ENCODE data around the gene CAPN10. TPM values are rescaled to one million over a fixed set of nuclear protein-coding genes. Genes with fewer than 3 reads are reported as not detected.

The CAPN10 gene
- total and polyA plus RNA-seq, 7 donors: 5.0 to 15.0 (median 8.9) TPM

DNA sequence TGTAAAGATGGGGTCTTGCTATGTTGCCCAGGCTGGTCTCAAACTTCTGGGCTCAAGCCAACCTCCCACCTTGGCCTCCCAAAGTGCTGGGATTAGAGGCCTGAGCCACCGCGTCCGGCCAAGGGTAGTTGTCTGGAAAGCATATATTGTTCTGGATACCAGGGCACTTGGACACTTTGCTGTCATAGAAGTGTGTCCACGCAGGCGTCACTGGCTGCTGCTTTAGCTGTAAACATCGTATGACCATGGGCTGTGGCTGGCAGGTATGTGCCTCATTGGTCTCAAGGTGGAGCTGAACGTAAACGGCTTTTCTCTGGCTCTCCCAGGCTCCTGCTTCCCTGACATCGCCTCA lies 35.5 kb downstream of the CAPN10 start:
- Histone ChIP-seq H3K9me3 (no peaks in the 10 kb centered on the region), H3K4me3 (no peak overlapping the region), H3K36me3 (ENCODE audit: insufficient read depth in 1 of 2, low read depth in 1 of 2) (peaks cover 0 to 5% of the 10 kb centered on the region in 2 donors), H3K4me1 (no peaks in the 10 kb centered on the region), H3K27me3 (ENCODE audit: insufficient read depth in 3 of 3, low read length in 2 of 3) (no peaks in the 10 kb centered on the region), H3K27ac (no peak overlapping the region)
- DNase-seq: peak in 1 of 2 donors; percentile 26
- TF ChIP-seq, protein P1, sequence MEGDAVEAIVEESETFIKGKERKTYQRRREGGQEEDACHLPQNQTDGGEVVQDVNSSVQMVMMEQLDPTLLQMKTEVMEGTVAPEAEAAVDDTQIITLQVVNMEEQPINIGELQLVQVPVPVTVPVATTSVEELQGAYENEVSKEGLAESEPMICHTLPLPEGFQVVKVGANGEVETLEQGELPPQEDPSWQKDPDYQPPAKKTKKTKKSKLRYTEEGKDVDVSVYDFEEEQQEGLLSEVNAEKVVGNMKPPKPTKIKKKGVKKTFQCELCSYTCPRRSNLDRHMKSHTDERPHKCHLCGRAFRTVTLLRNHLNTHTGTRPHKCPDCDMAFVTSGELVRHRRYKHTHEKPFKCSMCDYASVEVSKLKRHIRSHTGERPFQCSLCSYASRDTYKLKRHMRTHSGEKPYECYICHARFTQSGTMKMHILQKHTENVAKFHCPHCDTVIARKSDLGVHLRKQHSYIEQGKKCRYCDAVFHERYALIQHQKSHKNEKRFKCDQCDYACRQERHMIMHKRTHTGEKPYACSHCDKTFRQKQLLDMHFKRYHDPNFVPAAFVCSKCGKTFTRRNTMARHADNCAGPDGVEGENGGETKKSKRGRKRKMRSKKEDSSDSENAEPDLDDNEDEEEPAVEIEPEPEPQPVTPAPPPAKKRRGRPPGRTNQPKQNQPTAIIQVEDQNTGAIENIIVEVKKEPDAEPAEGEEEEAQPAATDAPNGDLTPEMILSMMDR (IDR thresholded peaks at IDR 0.05): no peak
- intact Hi-C loops (cut with DNase I): no loop called here
- 75 to 85% (median 77%) methylated on average over 9 of the region's 9 CpGs for WGBS, 3 donors
- ATAC-seq: no peak

DNA sequence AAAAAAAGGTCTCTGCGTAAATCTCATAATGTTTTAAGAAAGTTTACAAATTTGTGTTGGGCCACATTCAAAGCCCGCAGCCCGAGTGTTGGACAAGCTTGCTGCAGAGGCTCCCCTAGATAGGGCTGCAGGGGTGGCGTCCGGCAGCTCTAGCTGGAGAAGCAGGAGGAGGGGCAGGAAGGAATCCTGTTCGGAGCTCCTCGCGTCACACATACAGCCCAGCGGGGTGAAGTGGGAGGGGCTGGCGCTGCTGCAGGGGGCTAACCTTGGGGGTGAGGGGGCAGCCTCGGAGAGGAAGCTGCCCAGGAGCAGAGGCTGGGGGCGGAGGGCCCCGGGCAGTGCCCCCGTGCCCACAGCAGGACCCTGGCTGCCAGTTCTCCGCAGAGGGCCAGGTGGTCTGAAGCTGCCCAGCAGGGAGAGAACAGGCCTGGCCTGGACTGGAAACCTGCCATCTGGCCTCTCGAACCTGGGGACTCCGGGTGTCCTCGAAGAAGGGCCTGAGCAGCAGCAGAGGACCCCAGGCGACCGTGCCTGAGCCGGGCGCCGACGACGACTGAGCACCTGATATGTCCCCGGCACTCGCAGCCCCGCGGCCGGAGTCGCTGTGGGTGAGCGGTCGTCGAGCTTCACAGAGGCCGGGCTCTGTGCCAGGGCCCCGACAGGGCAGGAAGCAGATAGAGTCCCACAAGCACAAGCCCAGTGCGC lies 36.1 kb downstream of the CAPN10 start:
- Histone ChIP-seq H3K4me1 (no peaks in the 10 kb centered on the region), H3K4me3 (no peak overlapping the region), H3K27ac (no peak overlapping the region), H3K36me3 (ENCODE audit: insufficient read depth in 1 of 2, low read depth in 1 of 2) (peaks cover 0 to 5% of the 10 kb centered on the region in 2 donors), H3K27me3 (ENCODE audit: insufficient read depth in 3 of 3, low read length in 2 of 3) (no peaks in the 10 kb centered on the region), H3K9me3 (no peaks in the 10 kb centered on the region)
- DNase-seq (peak; percentile 14 to 50), ATAC-seq (no peak)
- 59 to 64% (median 60%) methylated on average over 36 to 37 of the region's 37 CpGs for WGBS, 3 donors
- intact Hi-C loops (cut with DNase I): no loop called here
- TF ChIP-seq, protein P1 (IDR thresholded peaks at IDR 0.05): no peak

DNA sequence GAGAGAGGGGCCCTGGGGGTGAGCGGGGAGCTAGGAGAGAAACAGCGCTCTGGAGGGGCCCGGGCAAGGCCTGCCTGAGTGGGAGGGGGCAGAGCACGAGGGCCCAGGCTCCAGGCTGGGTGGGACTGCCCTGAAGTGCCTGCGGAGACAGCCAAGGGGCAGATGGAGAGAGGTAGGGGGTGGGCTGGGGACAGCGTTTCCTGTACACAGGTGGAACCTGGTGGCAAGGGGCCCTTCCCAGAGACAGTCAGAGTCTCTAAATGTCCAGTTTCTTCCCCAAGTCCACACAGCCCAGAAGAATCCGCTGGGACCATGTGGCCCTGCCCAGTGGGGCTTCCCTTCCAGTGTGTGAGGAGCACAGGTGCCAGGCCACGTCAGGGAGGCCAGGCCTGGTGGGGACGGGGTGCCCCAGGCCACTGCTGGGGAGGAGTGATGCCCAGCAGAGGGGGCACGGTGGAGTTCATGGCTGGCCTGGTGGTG lies 37.0 kb downstream of the CAPN10 start:
- no peaks in the 10 kb centered on the region for H3K9me3 ChIP-seq
- intact Hi-C loops (cut with DNase I): no loop called here
- DNase-seq (peak; percentile 7 to 25), ATAC-seq (no peak)
- H3K36me3 ChIP-seq (ENCODE audit: insufficient read depth in 1 of 2, low read depth in 1 of 2): no peaks in the 10 kb centered on the region
- TF ChIP-seq, protein P1 (IDR thresholded peaks at IDR 0.05): no peak
- no peak overlapping the region for H3K4me3 ChIP-seq
- H3K4me1 ChIP-seq: no peaks in the 10 kb centered on the region
- no peaks in the 10 kb centered on the region for H3K27me3 ChIP-seq (ENCODE audit: insufficient read depth in 3 of 3, low read length in 2 of 3)
- 82 to 90% (median 84%) methylated on average over 8 to 10 of the region's 10 CpGs for WGBS, 3 donors
- no peak overlapping the region for H3K27ac ChIP-seq

DNA sequence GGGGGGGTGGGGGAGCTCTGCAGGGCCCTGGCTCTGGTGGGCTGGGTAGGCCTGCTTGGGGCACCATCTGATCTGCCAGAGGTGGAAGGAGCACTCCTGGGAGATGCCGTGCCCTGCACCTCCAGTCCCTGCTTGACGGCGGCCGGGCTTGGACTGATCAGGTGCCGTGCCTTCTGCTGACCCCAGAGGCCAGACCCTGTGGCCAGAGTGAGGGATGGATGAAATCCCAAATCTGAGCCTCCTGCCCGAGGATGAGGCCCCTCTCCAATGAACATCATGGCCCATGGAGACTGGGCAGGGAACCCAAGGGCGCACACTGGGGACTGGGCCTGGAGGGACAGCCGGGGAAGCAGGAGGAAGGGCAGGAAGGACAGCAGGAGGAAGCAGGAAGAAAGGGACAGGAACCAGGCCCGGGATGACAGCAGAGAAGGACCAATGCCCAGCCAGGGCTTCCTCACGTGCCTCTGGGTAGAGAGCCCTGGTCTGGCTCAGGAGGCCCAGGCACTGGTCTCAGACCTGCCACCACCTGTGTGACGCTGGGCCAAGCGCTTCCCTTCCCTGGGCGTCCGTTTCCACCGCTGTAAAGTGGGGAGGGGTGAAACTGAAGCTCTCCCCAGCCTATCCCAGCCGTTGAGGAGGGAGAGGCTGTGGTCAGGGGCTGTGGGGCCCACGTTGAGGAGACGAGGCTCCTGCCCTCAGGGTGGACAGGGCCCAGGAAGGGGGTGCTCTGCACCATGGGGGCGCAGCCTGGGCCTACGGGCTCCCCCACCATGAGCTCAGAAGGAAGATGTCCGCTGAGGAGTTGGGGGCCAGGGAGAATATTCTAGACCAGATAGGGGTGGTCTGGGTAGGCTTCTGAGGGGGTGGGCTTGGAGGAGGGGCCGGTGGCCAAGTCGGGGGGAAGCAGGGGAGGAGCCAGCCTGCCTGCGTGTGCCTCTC lies 37.7 kb downstream of the CAPN10 start:
- no peak overlapping the region for H3K4me3 ChIP-seq
- H3K36me3 ChIP-seq (ENCODE audit: insufficient read depth in 1 of 2, low read depth in 1 of 2): no peaks in the 10 kb centered on the region
- intact Hi-C loops (cut with DNase I): no loop called here
- no peak for ATAC-seq
- peak; percentile 9 to 42 for DNase-seq
- no peaks in the 10 kb centered on the region for H3K9me3 ChIP-seq
- no peaks in the 10 kb centered on the region for H3K4me1 ChIP-seq
- H3K27ac ChIP-seq: no peak overlapping the region
- TF ChIP-seq, protein P1 (IDR thresholded peaks at IDR 0.05): no peak
- no peaks in the 10 kb centered on the region for H3K27me3 ChIP-seq (ENCODE audit: insufficient read depth in 3 of 3, low read length in 2 of 3)
- WGBS, 3 donors: 58 to 70% (median 64%) methylated on average over 23 to 24 of the region's 24 CpGs
